Heart right ventricle (tissue), 16 donors: Measurements from ENCODE around the gene STRN3. TPM values are rescaled to one million over a fixed set of nuclear protein-coding genes. Genes with fewer than 3 reads are reported as not detected.

Source experiments
- ATAC-seq, 8 donors: fragments of 200-7000 bp; cut with Tn5 transposase; one replicate each; pipeline ENCODE4 v1.9.1; 2020; ENCODE audit warnings: mild to moderate bottlenecking in 8 of 8, moderate library complexity in 8 of 8, moderate number of reproducible peaks in 1 of 8
- DNase-seq, 2 donors: peaks; one replicate each; pipeline ENCODE4 v3.0.0-alpha.2; 2020
- H3K27ac ChIP-seq, 10 donors: fragments of 200-600 bp; sonication (generic) in 2 of 10; one replicate each; pipeline versions ENCODE4 v1.5.0 to v1.8.0; 2020 to 2022; ENCODE audit warnings: mild to moderate bottlenecking in 3 of 10
- H3K27me3 ChIP-seq, 7 donors: fragments of 200-600 bp; one replicate each; pipeline ENCODE4 v1.8.0; 2021 to 2022; ENCODE audit warnings: mild to moderate bottlenecking in 2 of 7
- H3K36me3 ChIP-seq, 9 donors: fragments of 200-600 bp; sonication (generic) in 1 of 9; one replicate each; pipeline versions ENCODE4 v1.5.0 to v1.8.0; 2020 to 2022; ENCODE audit warnings: mild to moderate bottlenecking in 2 of 9
- H3K4me1 ChIP-seq, 9 donors: fragments of 200-600 bp; sonication (generic) in 1 of 9; one replicate each; pipeline versions ENCODE4 v1.5.0 to v1.8.0; 2020 to 2022; ENCODE audit warnings: mild to moderate bottlenecking in 4 of 9
- H3K4me3 ChIP-seq, 10 donors: fragments of 200-600 bp; sonication (generic) in 2 of 10; one replicate each; pipeline versions ENCODE4 v1.5.0 to v1.8.0; 2020 to 2022; ENCODE audit warnings: mild to moderate bottlenecking in 7 of 10, moderate library complexity in 2 of 10
- H3K9me3 ChIP-seq, 11 donors: fragments of 200-600 bp in 10 of 11; sonication (generic) in 2 of 11; one replicate each; pipeline versions ENCODE4 v1.5.0 to v1.8.0; 2013 to 2022; ENCODE audit warnings: mild to moderate bottlenecking in 2 of 11, control low read depth in 1 of 11, moderate library complexity in 1 of 11
- WGBS, 2 donors: extraction: QIAGEN DNeasy Blood & Tissue Kit; methylation state at CpG; one replicate each; pipeline ENCODE4 v1.1.7; 2013; ENCODE audit warnings: inconsistent platforms in 1 of 2; 5-methylcytosine and 5-hydroxymethylcytosine counted together
- intact Hi-C, 10 donors: fragments of 100-400 bp; cut with DNase I; formaldehyde crosslinking; loops; one replicate each; pipeline versions ENCODE4 v1.11.1 to v1.14.2; 2022
- polyA plus RNA-seq, 2 donors: library from polyadenylated mRNA; stranded (reverse); fragments of 200-250 nt; gene quantifications; one replicate each; pipeline ENCODE4 v1.2.3, GENCODE V29; 2013
- total RNA-seq, 10 donors: library from RNA; stranded (reverse); fragmentation: NEBNext Ultra II Directional in 3 of 10; extraction: Animal tissue kit (Norgen Biotek cat#: 25700) in 3 of 10; gene quantifications; one replicate each; pipeline versions ENCODE4 v1.2.1 to v1.2.4, GENCODE V29; 2021 to 2023
- TF ChIP-seq, protein P1 (sequence below), 9 donors: fragments of 200-600 bp; sonication (generic) in 2 of 9; IDR thresholded peaks; one replicate each; pipeline versions ENCODE4 v1.5.0 to v1.8.0; 2021 to 2022; ENCODE audit warnings: antibody characterized with exemption in 9 of 9, mild to moderate bottlenecking in 5 of 9, moderate library complexity in 1 of 9
- donor health status: Arrhythmogenic right ventricular cardiomyopathy.
- donor health status: ischemic (EF 13 %, LVEDD 7.1; RV severe dilation, severe dysfunction).
- donor health status: healthy with polysubstance abuse.
- donor health status: DM: no; HTN: yes; CAD: no.
- donor health status: DM: no; HTN: no; CAD: no.
- donor health status: ischemic (EF 25% LVEDD 6.9; RV normal size, moderate dysfunction).
- donor health status: ischemic (EF 25% LVEDD 5.7; RV mildly dilated, moderate dysfunction).
- donor health status: healthy.
- donor health status: DM: yes; HTN: yes; CAD: no.
- donor health status: Ischemic cardiomyopathy.
- donor health status: ischemic (EF 35%, LVEDD 5.7; RV mildly dilated, moderate dysfunction).
- donor health status: nonischemic (EF 11% LVEDD 7.7; RV severe dilation, severe dysfunction).
- donor health status: DM: yes; HTN: yes; CAD: no.
- donor health status: PGD.
- donor health status: ischemic (EF 29% LVEDD 5.4; RV normal size, mild dysfunction).
- donor health status: nonischemic (EF 23%, LVEDD 6.1; RV moderate dilation, normal function).

Gene STRN3
- total and polyA plus RNA-seq, 12 donors, result 10.5 to 60.4 (median 50.2) TPM

DNA sequence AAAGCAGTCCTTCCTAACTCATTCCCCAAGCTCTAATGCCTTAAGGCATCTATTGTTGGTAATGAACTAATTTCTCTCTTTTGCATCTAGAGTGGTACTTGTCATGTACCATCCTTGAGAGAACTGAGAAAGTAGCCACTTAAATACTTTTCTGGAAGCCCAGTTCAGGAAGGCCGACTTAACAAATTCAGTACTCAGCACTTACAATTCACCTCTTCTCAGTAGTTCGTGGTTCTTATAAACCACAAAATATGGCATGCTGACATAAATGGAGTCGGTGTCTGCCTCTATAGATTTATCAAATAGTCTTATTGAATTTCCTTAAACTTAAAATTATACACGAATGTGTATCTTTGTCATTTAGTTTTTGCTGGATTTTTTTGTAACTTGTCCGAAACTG, 161.2 kb downstream of the STRN3 start:
- Histone ChIP-seq H3K36me3 (no peaks in the 10 kb centered on the region), H3K4me1 (no peaks in the 10 kb centered on the region), H3K9me3 (no peaks in the 10 kb centered on the region), H3K4me3 (no peak overlapping the region), H3K27ac (no peak overlapping the region), H3K27me3 (peaks cover 0 to 18% (median 3%) of the 10 kb centered on the region in 7 donors)
- intact Hi-C loops, result no loop called here
- TF ChIP-seq, protein P1, sequence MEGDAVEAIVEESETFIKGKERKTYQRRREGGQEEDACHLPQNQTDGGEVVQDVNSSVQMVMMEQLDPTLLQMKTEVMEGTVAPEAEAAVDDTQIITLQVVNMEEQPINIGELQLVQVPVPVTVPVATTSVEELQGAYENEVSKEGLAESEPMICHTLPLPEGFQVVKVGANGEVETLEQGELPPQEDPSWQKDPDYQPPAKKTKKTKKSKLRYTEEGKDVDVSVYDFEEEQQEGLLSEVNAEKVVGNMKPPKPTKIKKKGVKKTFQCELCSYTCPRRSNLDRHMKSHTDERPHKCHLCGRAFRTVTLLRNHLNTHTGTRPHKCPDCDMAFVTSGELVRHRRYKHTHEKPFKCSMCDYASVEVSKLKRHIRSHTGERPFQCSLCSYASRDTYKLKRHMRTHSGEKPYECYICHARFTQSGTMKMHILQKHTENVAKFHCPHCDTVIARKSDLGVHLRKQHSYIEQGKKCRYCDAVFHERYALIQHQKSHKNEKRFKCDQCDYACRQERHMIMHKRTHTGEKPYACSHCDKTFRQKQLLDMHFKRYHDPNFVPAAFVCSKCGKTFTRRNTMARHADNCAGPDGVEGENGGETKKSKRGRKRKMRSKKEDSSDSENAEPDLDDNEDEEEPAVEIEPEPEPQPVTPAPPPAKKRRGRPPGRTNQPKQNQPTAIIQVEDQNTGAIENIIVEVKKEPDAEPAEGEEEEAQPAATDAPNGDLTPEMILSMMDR (IDR thresholded peaks at IDR 0.05), result no peak
- no peak for ATAC-seq
- 78 to 93% methylated on average over 5 of the region's 5 CpGs for WGBS, 2 donors
- no peak for DNase-seq

- WGBS, 2 donors, result 84 to 92% methylated on average over 1 of the region's 1 CpG
- TF ChIP-seq, protein P1 (IDR thresholded peaks at IDR 0.05), result no peak
- intact Hi-C loops, result no loop called here
Observed at GRCh38 chr14:30861200-30861599, 165.0 kb downstream of the STRN3 start.

GRCh38 chr14:30855345-30856037, 170.7 kb downstream of the STRN3 start:
- WGBS, 2 donors, result 83 to 88% methylated on average over 6 of the region's 6 CpGs
- intact Hi-C loops, result no loop called here

More at GRCh38 chr14:30861200-30861599, 165.0 kb downstream of the STRN3 start:
- no peaks in the 10 kb centered on the region for H3K36me3 ChIP-seq
- H3K27me3 ChIP-seq, result peaks cover 0 to 8% (median 3%) of the 10 kb centered on the region in 7 donors
- H3K4me1 ChIP-seq, result no peaks in the 10 kb centered on the region
- DNase-seq (no peak), ATAC-seq (no peak)
- no peak overlapping the region for H3K27ac ChIP-seq
- H3K9me3 ChIP-seq, result no peaks in the 10 kb centered on the region
- no peak overlapping the region for H3K4me3 ChIP-seq

GRCh38 chr14:30854492-30854891, 171.7 kb downstream of the STRN3 start:
- Histone ChIP-seq H3K27me3 (peaks cover 0 to 11% (median 2%) of the 10 kb centered on the region in 7 donors), H3K27ac (no peak overlapping the region), H3K4me3 (no peak overlapping the region), H3K36me3 (no peaks in the 10 kb centered on the region), H3K4me1 (no peaks in the 10 kb centered on the region), H3K9me3 (no peaks in the 10 kb centered on the region)
- ATAC-seq (no peak), DNase-seq (no peak)
- TF ChIP-seq, protein P1 (IDR thresholded peaks at IDR 0.05), result no peak
- intact Hi-C loops, result no loop called here

More at GRCh38 chr14:30855345-30856037, 170.7 kb downstream of the STRN3 start:
- TF ChIP-seq, protein P1 (IDR thresholded peaks at IDR 0.05), result no peak
- Histone ChIP-seq H3K9me3 (no peaks in the 10 kb centered on the region), H3K4me3 (no peak overlapping the region), H3K4me1 (no peaks in the 10 kb centered on the region), H3K27me3 (peaks cover 0 to 11% (median 0%) of the 10 kb centered on the region in 7 donors), H3K27ac (no peak overlapping the region), H3K36me3 (no peaks in the 10 kb centered on the region)
- DNase-seq (no peak), ATAC-seq (no peak)
